HepG2 (cell line): Measurements from ENCODE around the gene TUBB2B. TPM values are rescaled to one million over a fixed set of nuclear protein-coding genes. Genes with fewer than 3 reads are reported as not detected.
A peak's percentile ranks its signal among the peaks of the same experiment; 100 is the strongest.

Source experiments
- ATAC-seq: fragments of 200-7000 bp; cut with Tn5 transposase; 3 replicates; pipeline ENCODE4 v1.9.1; 2020; ENCODE audit warnings: mild to moderate bottlenecking, moderate library complexity
- BruUV-seq: library from RNA; stranded (reverse); fragments of 400-500 nt; replicated peaks from 2 replicates; lab custom pipeline; 2021; lab: Mats Ljungman, UMichigan
- CTCF ChIA-PET: fragments of 300-600 bp; formaldehyde crosslinking; extraction: SDS; loops from one replicate; lab custom pipeline; 2021; ENCODE audit warnings: low total read pairs, inconsistent platforms, low intra/inter-chr PET ratio; lab: Yijun Ruan, JAX
- POLR2A ChIA-PET: fragments of 350-600 bp; sonication (Branson Sonifier 250); formaldehyde crosslinking; loops from one replicate; lab custom pipeline; 2020; ENCODE audit warnings: antibody characterized with exemption, inconsistent platforms; lab: Yijun Ruan, JAX
- DNase-seq: peaks from one replicate; pipeline ENCODE4 v3.0.0-alpha.2; 2015; ENCODE audit warnings: low spot score
- FAIRE-seq: peaks from 3 replicates; lab custom pipeline; 2011; peaks lifted over from hg19 to GRCh38; lab: Jason Lieb, UNC
- H2AFZ ChIP-seq: one replicate; pipeline ENCODE4 v1.6.1; 2011; ENCODE audit warnings: low read length, inconsistent platforms
- H3K27ac ChIP-seq: fragments of 300-600 bp; 3 replicates; pipeline ENCODE4 v1.8.0; 2011; ENCODE audit warnings: mixed run types, mild to moderate bottlenecking, mixed read lengths, low read length, inconsistent platforms; ENCODE audit not compliant: insufficient read depth; ENCODE audit errors: extremely low read length
- H3K27me3 ChIP-seq, 2 experiments: fragments of 200-600 bp in 1 of 2; 2 replicates in 1 of 2; 3 replicates in 1 of 2; pipeline versions ENCODE4 v1.6.0 to v1.8.0; 2011; ENCODE audit warnings: low read length in 2 of 2, mild to moderate bottlenecking in 2 of 2, moderate library complexity in 2 of 2, inconsistent platforms in 1 of 2; ENCODE audit not compliant: insufficient read depth in 2 of 2, control insufficient read depth in 1 of 2
- H3K36me3 ChIP-seq, 2 experiments: fragments of 200-600 bp in 1 of 2; replicated peaks in 1 of 2; 2 replicates in 1 of 2; 3 replicates in 1 of 2; pipeline versions ENCODE4 v1.5.1 to v1.8.0; 2011; ENCODE audit warnings: low read length in 2 of 2, inconsistent platforms in 1 of 2; ENCODE audit not compliant: insufficient read depth in 2 of 2, control insufficient read depth in 1 of 2
- H3K4me1 ChIP-seq: 2 replicates; pipeline ENCODE4 v1.5.1; 2012; ENCODE audit warnings: low read length, inconsistent platforms; ENCODE audit not compliant: insufficient read depth
- H3K4me2 ChIP-seq: 2 replicates; pipeline ENCODE4 v1.6.0; 2011; ENCODE audit warnings: low read depth, low read length, inconsistent platforms
- H3K4me3 ChIP-seq, 3 experiments: fragments of 200-600 bp in 1 of 3; sonication (generic), shearing (Covaris generic) in 1 of 3; replicated peaks in 1 of 3; 2 replicates each; pipeline ENCODE4 v1.5.1; 2011 to 2016; ENCODE audit warnings: low read length in 3 of 3, inconsistent platforms in 2 of 3, low read depth in 2 of 3, mild to moderate bottlenecking in 2 of 3, control low read depth in 1 of 3, mixed read lengths in 1 of 3; ENCODE audit not compliant: insufficient read depth in 1 of 3
- H3K79me2 ChIP-seq: one replicate; pipeline ENCODE4 v1.6.1; 2011; ENCODE audit warnings: low read length, inconsistent platforms; ENCODE audit not compliant: insufficient read depth
- H3K9ac ChIP-seq: 2 replicates; pipeline ENCODE4 v1.6.0; 2011; ENCODE audit warnings: mild to moderate bottlenecking, low read depth, low read length, inconsistent platforms; ENCODE audit not compliant: insufficient read depth
- H3K9me3 ChIP-seq: 2 replicates; pipeline ENCODE4 v1.5.1; 2012; ENCODE audit warnings: mild to moderate bottlenecking, low read length
- H4K20me1 ChIP-seq: 2 replicates; pipeline ENCODE4 v1.6.0; 2011; ENCODE audit warnings: inconsistent platforms, mild to moderate bottlenecking, low read length, moderate library complexity; ENCODE audit not compliant: insufficient read depth
- CSRNP1 ChIP-seq: sonication (generic); formaldehyde crosslinking; IDR thresholded peaks from 2 replicates; pipeline ENCODE4 v1.8.1; 2023; ENCODE audit warnings: mild to moderate bottlenecking, missing genetic modification reagents
- HDAC2 ChIP-seq: sonication (generic); formaldehyde crosslinking; IDR thresholded peaks from 2 replicates; pipeline ENCODE4 v1.4.0; 2020; ENCODE audit warnings: missing genetic modification reagents
- MBNL3 ChIP-seq: fragments of 250-450 bp; sonication (Bioruptor Pico); conservative IDR thresholded peaks from 2 replicates; pipeline ENCODE4 v1.8.0; 2022; ENCODE audit warnings: mild to moderate bottlenecking, inconsistent platforms
- MYPOP ChIP-seq: sonication (generic); formaldehyde crosslinking; IDR thresholded peaks from 2 replicates; pipeline ENCODE4 v1.8.1; 2023; ENCODE audit warnings: mild to moderate bottlenecking, moderate library complexity, missing genetic modification reagents
- MZF1 ChIP-seq: sonication (generic); formaldehyde crosslinking; IDR thresholded peaks from 2 replicates; pipeline ENCODE4 v1.8.1; 2023; ENCODE audit warnings: mild to moderate bottlenecking, missing genetic modification reagents, borderline replicate concordance
- NFATC3 ChIP-seq: sonication (generic); formaldehyde crosslinking; IDR thresholded peaks from 2 replicates; pipeline ENCODE4 v1.5.1; 2020; ENCODE audit warnings: mild to moderate bottlenecking, missing genetic modification reagents
- POLR2AphosphoS2 ChIP-seq: IDR thresholded peaks from 2 replicates; pipeline ENCODE4 v1.6.1; 2011; ENCODE audit warnings: low read depth, low read length, improper control_type of control experiment
- SMAD1 ChIP-seq: sonication (generic); formaldehyde crosslinking; IDR thresholded peaks from 2 replicates; pipeline ENCODE4 v1.4.0; 2020; ENCODE audit warnings: missing genetic modification reagents, low read depth, mild to moderate bottlenecking, borderline replicate concordance
- TAF15 ChIP-seq: fragments of 200-400 bp; formaldehyde crosslinking; IDR thresholded peaks from one replicate; pipeline ENCODE4 v1.6.1; 2018; ENCODE audit warnings: mild to moderate bottlenecking, low read depth, low read length; ENCODE audit not compliant: poor library complexity, severe bottlenecking
- TEAD3 ChIP-seq: optimal IDR thresholded peaks from 2 replicates; pipeline ENCODE3; 2016; ENCODE audit warnings: borderline replicate concordance
- WIZ ChIP-seq: sonication (generic); formaldehyde crosslinking; IDR thresholded peaks from 2 replicates; pipeline ENCODE4 v1.5.1; 2020; ENCODE audit warnings: mild to moderate bottlenecking, missing genetic modification reagents
- ZFP37 ChIP-seq: sonication (generic); formaldehyde crosslinking; IDR thresholded peaks from 2 replicates; pipeline ENCODE4 v1.4.0; 2020; ENCODE audit warnings: missing genetic modification reagents, borderline replicate concordance
- ZNF101 ChIP-seq: sonication (generic); formaldehyde crosslinking; IDR thresholded peaks from 2 replicates; pipeline ENCODE4 v1.4.0; 2020; ENCODE audit warnings: mild to moderate bottlenecking, low read depth, missing genetic modification reagents, borderline replicate concordance
- ZNF674 ChIP-seq: sonication (generic); formaldehyde crosslinking; IDR thresholded peaks from 2 replicates; pipeline ENCODE4 v1.5.0; 2020; ENCODE audit warnings: low read depth, mild to moderate bottlenecking, missing genetic modification reagents
- WGBS: methylation state at CpG from one replicate; pipeline ENCODE4 v1.1.6; 2017; ENCODE audit warnings: low lambda C conversion rate; 5-methylcytosine and 5-hydroxymethylcytosine counted together
- in situ Hi-C: cut with HindIII; loops from 2 replicates; pipeline ENCODE4 v1.10.0; 2017; ENCODE audit warnings: low pct_unique_long_range_greater_than_20kb; ENCODE audit not compliant: extremely low pct_ligation_motif_present
- intact Hi-C: fragments of 100-400 bp; cut with micrococcal nuclease; formaldehyde crosslinking; loops from one replicate; pipeline ENCODE4 v1.10.0; 2022; ENCODE audit not compliant: unreplicated experiment
- polyA plus RNA-seq, 8 experiments: library from polyadenylated mRNA; depleted of rRNA in 3 of 8; stranded (reverse) in 7 of 8; unstranded in 1 of 8; fragments of >200 nt; fragmentation: Illumina TruSeq in 4 of 8; extraction: Trizol in 4 of 8; gene quantifications; 2 replicates each; pipeline versions ENCODE4 v1.2.1 to v1.2.3, GENCODE V29; 2011 to 2016; ENCODE audit warnings: low read depth in 4 of 8, missing spikeins in 1 of 8, mixed read lengths in 1 of 8; ENCODE audit not compliant: insufficient read depth in 1 of 8
- total RNA-seq, 5 experiments: library from RNA; depleted of rRNA; stranded (reverse); fragments of >200 nt; fragmentation: Illumina TruSeq; extraction: Trizol; gene quantifications; 2 replicates each; pipeline ENCODE4 v1.2.3, GENCODE V29; 2016; ENCODE audit warnings: low read depth in 1 of 5

Gene TUBB2B
- total and polyA plus RNA-seq, 2 of the 13 experiments (the other 11 are each of a cell fraction or from before 2014, with no cell fraction given) = 10.3 to 23.6 TPM

DNA sequence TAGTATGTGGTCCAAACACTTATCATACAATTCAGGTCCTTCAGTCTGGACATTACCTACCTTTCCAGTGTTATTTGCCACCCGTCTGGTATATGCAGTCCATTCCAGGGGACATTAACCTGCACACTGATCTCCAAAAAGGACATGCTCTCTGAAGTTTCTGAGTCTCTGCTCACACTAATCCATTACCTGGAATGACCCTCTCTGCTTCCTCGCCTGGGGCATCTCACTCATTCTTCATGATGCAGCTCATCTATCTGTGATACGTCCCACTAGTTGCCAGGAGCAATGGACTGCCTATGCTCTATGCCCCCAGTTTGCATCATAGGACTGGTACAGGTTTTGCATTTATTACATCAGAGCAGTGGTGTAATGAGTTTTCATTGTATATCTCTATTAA, 5.9 kb upstream of the TUBB2B start:
- in situ Hi-C loops (no loop called here), intact Hi-C loops (loop anchor here (5.0 kb wide), 1 partner anchor 96 kb away; no protein-coding TSS in a partner anchor)
- no peak for DNase-seq
- Histone ChIP-seq H3K4me1 (peaks cover 34% of the 10 kb centered on the region), H3K4me3 (no peak overlapping the region), H2AFZ (no peak overlapping the region), H3K27me3 (peaks cover 12 to 82% of the 10 kb centered on the region in 2 experiments; a peak in 4 of 5 replicates), H3K9me3 (no peaks in the 10 kb centered on the region), H3K36me3 (no peaks in the 10 kb centered on the region), H3K79me2 (no peaks in the 10 kb centered on the region), H3K9ac (no peak overlapping the region), H3K4me2 (no peak overlapping the region), H4K20me1 (no peaks in the 10 kb centered on the region), H3K27ac (no peak overlapping the region)
- BruUV-seq = no TSS peak
- 0 out of 2 replicates have a peak, but pooled peaks have one; percentile 28 for TF ChIP-seq MZF1 (CRISPR knock-in tag)
- no peak for TF ChIP-seq ZFP37 (CRISPR knock-in tag)
- ATAC-seq = no peak
- FAIRE-seq = no peak
- CTCF ChIA-PET = no interaction called here
- WGBS = 19% methylated on average over 3 of the region's 3 CpGs
- POLR2A ChIA-PET = no interaction called here

GRCh38 chr6:3232017-3232945, 4.8 kb upstream of the TUBB2B start:
- Histone ChIP-seq H3K4me3 (peak overlapping the region; percentile 57 to 81 (median 74)), H4K20me1 (no peaks in the 10 kb centered on the region), H3K9ac (peak overlapping the region; percentile 41), H3K9me3 (no peaks in the 10 kb centered on the region), H3K4me1 (peaks cover 45% of the 10 kb centered on the region), H3K27ac (no peak overlapping the region), H3K79me2 (no peaks in the 10 kb centered on the region), H3K4me2 (peak overlapping the region; percentile 97), H2AFZ (no peak overlapping the region), H3K36me3 (no peaks in the 10 kb centered on the region), H3K27me3 (peaks cover 18 to 82% of the 10 kb centered on the region in 2 experiments)
- DNase-seq = no peak
- no peak for FAIRE-seq
- POLR2A ChIA-PET = interaction anchor here (0.6 to 2.3 kb wide), 9 partner anchors 8 to 179 kb away, joined by 3 to 19 read pairs (median 5); partner anchors contain the start of gene PSMG4
- intact Hi-C loops = loop anchor here (5.0 kb wide), 1 partner anchor 95 kb away; no protein-coding TSS in a partner anchor
- CTCF ChIA-PET = no interaction called here
- WGBS = 20% methylated on average over 23 of the region's 23 CpGs
- ATAC-seq = peak; percentile 29
- no TSS peak for BruUV-seq
- in situ Hi-C loops = no loop called here
- TF ChIP-seq HDAC2 = no peak
- no peak for TF ChIP-seq MYPOP (CRISPR knock-in tag)
- no peak for TF ChIP-seq ZNF674
- no peak for TF ChIP-seq MBNL3
- 0 out of 2 replicates have a peak, but pooled peaks have one; percentile 41 for TF ChIP-seq CSRNP1
- TF ChIP-seq SMAD1 = no peak
- TF ChIP-seq ZNF101 (CRISPR knock-in tag) = no peak
- no peak for TF ChIP-seq NFATC3
- no peak for TF ChIP-seq TEAD3 (CRISPR knock-in tag)
- TF ChIP-seq TAF15 = no peak
- no peak for TF ChIP-seq POLR2AphosphoS2
- TF ChIP-seq WIZ (CRISPR knock-in tag) = no peak
